Effector memory CD4-positive, alpha-beta T cell (primary cell): Measurements from ENCODE around the gene GOPC.

Experiments used
- DNase-seq, 3 donors: peaks; one replicate each; pipeline ENCODE4 v3.0.0-alpha.2; 2020
- H3K27ac ChIP-seq: 2 replicates; pipeline ENCODE4 v1.7.0; 2013; ENCODE audit warnings: mild to moderate bottlenecking, low read length, moderate library complexity; ENCODE audit not compliant: insufficient read depth, poor library complexity, severe bottlenecking
- H3K27me3 ChIP-seq: replicated peaks from 2 replicates; pipeline ENCODE4 v1.7.0; 2013; ENCODE audit warnings: mild to moderate bottlenecking, low read length; ENCODE audit not compliant: insufficient read depth, control insufficient read depth, poor library complexity, severe bottlenecking
- H3K36me3 ChIP-seq: 2 replicates; pipeline ENCODE4 v1.7.0; 2013; ENCODE audit warnings: mild to moderate bottlenecking, low read length, moderate library complexity; ENCODE audit not compliant: control insufficient read depth, insufficient read depth
- H3K4me1 ChIP-seq: 2 replicates; pipeline ENCODE4 v1.7.0; 2013; ENCODE audit warnings: low read length, mild to moderate bottlenecking; ENCODE audit not compliant: control insufficient read depth, insufficient read depth, poor library complexity, severe bottlenecking
- H3K4me3 ChIP-seq: 2 replicates; pipeline ENCODE4 v1.7.0; 2013; ENCODE audit warnings: low read length, low read depth, mild to moderate bottlenecking; ENCODE audit not compliant: insufficient read depth, poor library complexity, severe bottlenecking
- H3K9me3 ChIP-seq: 2 replicates; pipeline ENCODE4 v1.7.0; 2013; ENCODE audit warnings: mild to moderate bottlenecking, low read length, moderate library complexity; ENCODE audit not compliant: control insufficient read depth

GOPC gene

GRCh38 chr6:117597755-117598154 is 4.6 kb downstream of the GOPC start:
- DNase-seq, result no peak
- no peaks in the 10 kb centered on the region for H3K36me3 ChIP-seq
- H3K27me3 ChIP-seq, result no peaks in the 10 kb centered on the region
- no peak overlapping the region for H3K4me3 ChIP-seq
- no peak overlapping the region for H3K27ac ChIP-seq
- peaks cover 9% of the 10 kb centered on the region for H3K4me1 ChIP-seq
- H3K9me3 ChIP-seq, result no peaks in the 10 kb centered on the region

GRCh38 chr6:117595099-117595923 is 7.0 kb downstream of the GOPC start:
- Histone ChIP-seq H3K4me1 (no peaks in the 10 kb centered on the region), H3K27ac (no peak overlapping the region), H3K4me3 (no peak overlapping the region), H3K9me3 (no peaks in the 10 kb centered on the region), H3K27me3 (no peaks in the 10 kb centered on the region), H3K36me3 (peaks cover under 1% of the 10 kb centered on the region)
- no peak for DNase-seq

GRCh38 chr6:117592983-117593759 is 9.1 kb downstream of the GOPC start:
- Histone ChIP-seq H3K9me3 (no peaks in the 10 kb centered on the region), H3K36me3 (peaks cover 9% of the 10 kb centered on the region), H3K27me3 (no peaks in the 10 kb centered on the region), H3K27ac (no peak overlapping the region), H3K4me1 (no peaks in the 10 kb centered on the region), H3K4me3 (no peak overlapping the region)
- DNase-seq, result no peak

- Histone ChIP-seq H3K4me3 (no peak overlapping the region), H3K27ac (no peak overlapping the region), H3K4me1 (peaks cover 4% of the 10 kb centered on the region), H3K36me3 (peaks cover 9% of the 10 kb centered on the region), H3K9me3 (no peaks in the 10 kb centered on the region), H3K27me3 (no peaks in the 10 kb centered on the region)
- DNase-seq, result no peak
These were observed 10.9 kb downstream of the GOPC start for GRCh38 chr6:117591405-117591804.

GRCh38 chr6:117590447-117590846 is 11.9 kb downstream of the GOPC start:
- Histone ChIP-seq H3K27me3 (no peaks in the 10 kb centered on the region), H3K4me1 (peaks cover 4% of the 10 kb centered on the region), H3K36me3 (peaks cover 9% of the 10 kb centered on the region), H3K4me3 (no peak overlapping the region), H3K9me3 (no peaks in the 10 kb centered on the region), H3K27ac (no peak overlapping the region)
- no peak for DNase-seq

- Histone ChIP-seq H3K9me3 (no peaks in the 10 kb centered on the region), H3K36me3 (peaks cover 9% of the 10 kb centered on the region), H3K4me3 (no peak overlapping the region), H3K27me3 (no peaks in the 10 kb centered on the region), H3K27ac (no peak overlapping the region), H3K4me1 (peaks cover 4% of the 10 kb centered on the region)
- DNase-seq, result no peak
These were observed 16.7 kb downstream of the GOPC start for GRCh38 chr6:117585647-117586046.

- no peak overlapping the region for H3K27ac ChIP-seq
- no peaks in the 10 kb centered on the region for H3K4me1 ChIP-seq
- no peak for DNase-seq
- peaks cover 29% of the 10 kb centered on the region for H3K36me3 ChIP-seq
- no peaks in the 10 kb centered on the region for H3K27me3 ChIP-seq
- no peaks in the 10 kb centered on the region for H3K9me3 ChIP-seq
- no peak overlapping the region for H3K4me3 ChIP-seq
These were observed 28.1 kb downstream of the GOPC start for GRCh38 chr6:117574198-117574597.

- Histone ChIP-seq H3K9me3 (no peaks in the 10 kb centered on the region), H3K4me3 (no peak overlapping the region), H3K27me3 (no peaks in the 10 kb centered on the region), H3K27ac (no peak overlapping the region), H3K36me3 (peaks cover 39% of the 10 kb centered on the region), H3K4me1 (no peaks in the 10 kb centered on the region)
- no peak for DNase-seq
These were observed 29.2 kb downstream of the GOPC start for GRCh38 chr6:117573006-117573680.

- Histone ChIP-seq H3K4me3 (no peak overlapping the region), H3K27ac (no peak overlapping the region), H3K36me3 (peaks cover 50% of the 10 kb centered on the region), H3K4me1 (no peaks in the 10 kb centered on the region), H3K9me3 (no peaks in the 10 kb centered on the region), H3K27me3 (no peaks in the 10 kb centered on the region)
- DNase-seq, result no peak
These were observed 33.4 kb downstream of the GOPC start for GRCh38 chr6:117568831-117569410.
